GM18502 (cell line): ENCODE data around the gene SELP.

Experiments
- ATAC-seq: cut with Tn5 transposase; IDR thresholded peaks from one replicate; pipeline ENCODE4 v1.9.1; 2021; ENCODE audit warnings: mild to moderate bottlenecking; ENCODE audit not compliant: unreplicated experiment, poor library complexity

SELP gene

GRCh38 chr1:169577981-169578738, 51.8 kb downstream of the SELP start:
- no peak for ATAC-seq

GRCh38 chr1:169576935-169577331, 53.0 kb downstream of the SELP start:
- no peak for ATAC-seq

GRCh38 chr1:169576241-169576934, 53.5 kb downstream of the SELP start:
- ATAC-seq: no peak

GRCh38 chr1:169574336-169574735, 55.6 kb downstream of the SELP start:
- ATAC-seq: no peak

- ATAC-seq: no peak
These were observed 57.7 kb downstream of the SELP start for GRCh38 chr1:169572187-169572586.

- no peak for ATAC-seq
These were observed 58.5 kb downstream of the SELP start for GRCh38 chr1:169571450-169571849.

- ATAC-seq: no peak
These were observed 59.8 kb downstream of the SELP start for GRCh38 chr1:169570172-169570574.

- no peak for ATAC-seq
These were observed 61.4 kb downstream of the SELP start for GRCh38 chr1:169568497-169568896.

- no peak for ATAC-seq
These were observed 64.3 kb downstream of the SELP start for GRCh38 chr1:169565335-169566271.

GRCh38 chr1:169563650-169564049, 66.3 kb downstream of the SELP start:
- no peak for ATAC-seq

- ATAC-seq: no peak
These were observed 66.8 kb downstream of the SELP start for GRCh38 chr1:169563019-169563615.

- ATAC-seq: no peak
These were observed 68.2 kb downstream of the SELP start for GRCh38 chr1:169561692-169562091.

- no peak for ATAC-seq
These were observed 72.8 kb downstream of the SELP start for GRCh38 chr1:169557131-169557530.

GRCh38 chr1:169550294-169550693, 79.6 kb downstream of the SELP start:
- peak; percentile 67 for ATAC-seq

GRCh38 chr1:169548282-169548681, 81.6 kb downstream of the SELP start:
- no peak for ATAC-seq

GRCh38 chr1:169546087-169546995, 83.6 kb downstream of the SELP start:
- peak; percentile 87 for ATAC-seq

GRCh38 chr1:169545472-169545871, 84.5 kb downstream of the SELP start:
- no peak for ATAC-seq

GRCh38 chr1:169538998-169539871, 90.7 kb downstream of the SELP start:
- no peak for ATAC-seq
